C4-2B (cell line): Measurements from ENCODE around the gene MFAP4.

Experiments
- CTCF ChIP-seq: fragments of 450-650 bp; conservative IDR thresholded peaks from 2 replicates; pipeline ENCODE4 v1.5.1; 2017; ENCODE audit warnings: mild to moderate bottlenecking
- ZFX ChIP-seq: fragments of 450-650 bp; IDR thresholded peaks from 2 replicates; pipeline ENCODE4 v1.6.1; 2017

GRCh38 chr17:19339341-19339815, 47.6 kb downstream of the MFAP4 start:
- no peak for TF ChIP-seq CTCF
- no peak for TF ChIP-seq ZFX
